B cell (primary cell): ENCODE measurements around the gene OTULINL. TPM values are rescaled to one million over a fixed set of nuclear protein-coding genes. Genes with fewer than 3 reads are reported as not detected.

Experiments used
- ATAC-seq: fragments of 200-7000 bp; cut with Tn5 transposase; one replicate; pipeline ENCODE4 v1.10.0; 2021; ENCODE audit warnings: low read depth, mild to moderate bottlenecking, moderate number of reproducible peaks, moderate library complexity
- CTCF ChIA-PET: fragments of 350-600 bp; sonication (Branson Sonifier 250); formaldehyde crosslinking; loops from one replicate; lab custom pipeline; 2021; ENCODE audit warnings: antibody characterized with exemption, inconsistent platforms; lab: Charles Lee
- POLR2A ChIA-PET: fragments of 350-600 bp; sonication (Branson Sonifier 250); formaldehyde crosslinking; loops from one replicate; lab custom pipeline; 2021; ENCODE audit warnings: antibody characterized with exemption; lab: Charles Lee
- DNase-seq: peaks from one replicate; pipeline ENCODE4 v3.0.0; 2013
- H2AFZ ChIP-seq: 2 replicates; pipeline ENCODE4 v1.6.1; 2012; ENCODE audit warnings: mild to moderate bottlenecking, low read depth, low read length; ENCODE audit not compliant: insufficient read depth, poor library complexity, severe bottlenecking
- H3K27ac ChIP-seq, 2 donors: 1 replicate in 1 of 2; 2 replicates in 1 of 2; pipeline ENCODE4 v1.5.1; 2012 to 2013; ENCODE audit warnings: low read length in 2 of 2, mild to moderate bottlenecking in 2 of 2, moderate library complexity in 1 of 2
- H3K27me3 ChIP-seq, 4 experiments: fragments of 200-600 bp in 1 of 4; sonication (generic) in 1 of 4; replicated peaks in 1 of 4; 1 replicate in 2 of 4; 2 replicates in 2 of 4; pipeline versions ENCODE4 v1.6.1 to v1.7.0; 2013 to 2016; ENCODE audit warnings: low read length in 3 of 4, mild to moderate bottlenecking in 2 of 4, mixed read lengths in 1 of 4, moderate library complexity in 1 of 4; ENCODE audit not compliant: insufficient read depth in 4 of 4, control insufficient read depth in 3 of 4; ENCODE audit errors: control extremely low read depth in 1 of 4
- H3K36me3 ChIP-seq, 2 experiments: replicated peaks in 1 of 2; 1 replicate in 1 of 2; 2 replicates in 1 of 2; pipeline versions ENCODE4 v1.6.1 to v1.7.1; 2013; ENCODE audit warnings: low read length in 1 of 2; ENCODE audit not compliant: insufficient read depth in 2 of 2, control insufficient read depth in 1 of 2; ENCODE audit errors: control extremely low read depth in 1 of 2, extremely low read depth in 1 of 2
- H3K4me1 ChIP-seq, 2 donors: fragments of 200-600 bp in 1 of 2; sonication (generic) in 1 of 2; 1 replicate in 1 of 2; 2 replicates in 1 of 2; pipeline versions ENCODE4 v1.5.1 to v1.6.1; 2013 to 2017; ENCODE audit warnings: low read length in 2 of 2; ENCODE audit not compliant: control insufficient read depth in 2 of 2, insufficient read depth in 2 of 2
- H3K4me2 ChIP-seq: replicated peaks from 2 replicates; pipeline ENCODE3; 2012; ENCODE audit warnings: mild to moderate bottlenecking, low read depth, low read length; ENCODE audit not compliant: poor library complexity, severe bottlenecking
- H3K4me3 ChIP-seq, 5 experiments: fragments of 200-600 bp in 1 of 5; sonication (generic) in 1 of 5; 1 replicate in 3 of 5; 2 replicates in 2 of 5; pipeline versions ENCODE4 v1.5.1 to v1.7.0; 2011 to 2016; ENCODE audit warnings: low read length in 4 of 5, mild to moderate bottlenecking in 4 of 5, low read depth in 2 of 5, control low read depth in 1 of 5, moderate library complexity in 1 of 5; ENCODE audit not compliant: insufficient read depth in 1 of 5; ENCODE audit errors: control extremely low read depth in 1 of 5, extremely low read depth in 1 of 5
- H3K79me2 ChIP-seq: fragments of 200-600 bp; sonication (generic); one replicate; pipeline ENCODE4 v1.6.0; 2016; ENCODE audit warnings: low read length; ENCODE audit not compliant: control insufficient read depth, insufficient read depth
- H3K9ac ChIP-seq: fragments of 200-600 bp; sonication (generic); 2 replicates; pipeline ENCODE4 v1.6.1; 2017; ENCODE audit warnings: mild to moderate bottlenecking, low read length, moderate library complexity
- H3K9me3 ChIP-seq, 3 donors: one replicate each; pipeline versions ENCODE4 v1.6.1 to v1.7.1; 2013; ENCODE audit warnings: low read length in 2 of 3; ENCODE audit not compliant: control insufficient read depth in 2 of 3, insufficient read depth in 1 of 3; ENCODE audit errors: control extremely low read depth in 1 of 3
- H4K20me1 ChIP-seq: 2 replicates; pipeline ENCODE4 v1.6.0; 2012; ENCODE audit warnings: mild to moderate bottlenecking, low read length; ENCODE audit not compliant: insufficient read depth, control insufficient read depth, poor library complexity, severe bottlenecking
- H3K27ac Mint-ChIP-seq: one replicate; pipeline ENCODE4 v1.8.0; 2021; ENCODE audit warnings: mixed read lengths
- H3K27me3 Mint-ChIP-seq: one replicate; pipeline ENCODE4 v1.8.0; 2021; ENCODE audit warnings: mixed read lengths
- H3K4me1 Mint-ChIP-seq: one replicate; pipeline ENCODE4 v1.8.0; 2021; ENCODE audit warnings: mixed read lengths
- H3K4me3 Mint-ChIP-seq: one replicate; pipeline ENCODE4 v1.8.0; 2021; ENCODE audit warnings: mixed read lengths
- H3K9me3 Mint-ChIP-seq: one replicate; pipeline ENCODE4 v1.8.0; 2022; ENCODE audit warnings: mixed read lengths; ENCODE audit not compliant: insufficient read depth
- CTCF ChIP-seq: fragments of 200-600 bp; IDR thresholded peaks from one replicate; pipeline ENCODE4 v1.8.0; 2022; ENCODE audit warnings: antibody characterized with exemption, mild to moderate bottlenecking
- EZH2 ChIP-seq: IDR thresholded peaks from 2 replicates; pipeline ENCODE4 v1.6.1; 2012; ENCODE audit warnings: borderline replicate concordance, low read depth, mild to moderate bottlenecking, moderate library complexity, low read length; ENCODE audit not compliant: insufficient read depth, poor library complexity, severe bottlenecking
- WGBS: methylation state at CpG from one replicate; pipeline ENCODE4 v1.1.5; 2013; ENCODE audit warnings: missing lambda C conversion rate; ENCODE audit not compliant: insufficient coverage; 5-methylcytosine and 5-hydroxymethylcytosine counted together
- intact Hi-C: fragments of 100-400 bp; cut with micrococcal nuclease; formaldehyde crosslinking; loops from one replicate; pipeline ENCODE4 v1.10.0; 2022
- polyA plus RNA-seq: library from polyadenylated mRNA; depleted of rRNA; stranded (reverse); fragments of >200 nt; gene quantifications from 2 replicates; pipeline ENCODE4 v1.2.3, GENCODE V29; 2012
- total RNA-seq, 2 donors: library from RNA; stranded (reverse); fragments of 120-200 nt in 1 of 2; gene quantifications; 1 replicate in 1 of 2; 2 replicates in 1 of 2; pipeline versions ENCODE4 v1.2.3 to v1.2.4, GENCODE V29; 2013 to 2022

OTULINL gene
- total and polyA plus RNA-seq, 2 donors (not counting 1 experiment from before 2014, with no cell fraction given): 0.33 to 0.81 TPM

- DNase-seq (no peak), ATAC-seq (no peak)
- Histone ChIP-seq H3K4me3 (no peak overlapping the region), H3K27ac (no peak overlapping the region), H3K4me2 (no peak overlapping the region), H3K27me3 (no peaks in the 10 kb centered on the region), H3K9ac (no peak overlapping the region), H4K20me1 (no peaks in the 10 kb centered on the region), H2AFZ (no peak overlapping the region), H3K36me3 (no peaks in the 10 kb centered on the region), H3K79me2 (no peaks in the 10 kb centered on the region), H3K4me1 (peaks cover 27 to 33% of the 10 kb centered on the region in 2 donors), H3K9me3 (peaks cover 0 to 4% (median 0%) of the 10 kb centered on the region in 3 donors)
- 82% methylated on average over 1 of the region's 2 CpGs for WGBS
- intact Hi-C loops: no loop called here
- H3K4me1 Mint-ChIP-seq: peaks cover 39% of the 10 kb centered on the region
- no peaks in the 10 kb centered on the region for H3K9me3 Mint-ChIP-seq
- peaks cover 9% of the 10 kb centered on the region for H3K27me3 Mint-ChIP-seq
- TF ChIP-seq CTCF (no peak), EZH2 (no peak)
- H3K4me3 Mint-ChIP-seq: no peak overlapping the region
- ChIA-PET CTCF (interaction anchor here (2.4 kb wide), 1 partner anchor 58 kb away, joined by 5 read pairs; no protein-coding TSS in a partner anchor), POLR2A (no interaction called here)
- H3K27ac Mint-ChIP-seq: no peak overlapping the region
These were observed 9.4 kb downstream of the OTULINL start for GRCh38 chr5:14590949-14591348.

- Mint-ChIP-seq H3K27me3 (peaks cover 7% of the 10 kb centered on the region), H3K27ac (no peak overlapping the region), H3K4me1 (peaks cover 43% of the 10 kb centered on the region), H3K9me3 (no peaks in the 10 kb centered on the region), H3K4me3 (no peak overlapping the region)
- H3K27me3 ChIP-seq: no peaks in the 10 kb centered on the region
- no peak overlapping the region for H3K27ac ChIP-seq
- TF ChIP-seq EZH2 (no peak), CTCF (no peak)
- no peak overlapping the region for H2AFZ ChIP-seq
- H3K4me3 ChIP-seq: no peak overlapping the region
- ATAC-seq (no peak), DNase-seq (no peak)
- no peak overlapping the region for H3K4me2 ChIP-seq
- 67% methylated on average over 1 of the region's 2 CpGs for WGBS
- intact Hi-C loops: no loop called here
- H3K79me2 ChIP-seq: no peaks in the 10 kb centered on the region
- no peak overlapping the region for H3K9ac ChIP-seq
- no peaks in the 10 kb centered on the region for H3K36me3 ChIP-seq
- peaks cover 0 to 4% (median 0%) of the 10 kb centered on the region in 3 donors for H3K9me3 ChIP-seq
- H4K20me1 ChIP-seq: no peaks in the 10 kb centered on the region
- peaks cover 30 to 34% of the 10 kb centered on the region in 2 donors for H3K4me1 ChIP-seq
- ChIA-PET CTCF (interaction anchor here (0.5 to 2.4 kb wide), 2 partner anchors 57 to 1939 kb away, joined by 3 to 5 read pairs; no protein-coding TSS in a partner anchor), POLR2A (no interaction called here)
These were observed 10.0 kb downstream of the OTULINL start for GRCh38 chr5:14591548-14591947.
